Mesendoderm (in vitro differentiated cells): Measurements from ENCODE around the gene HS1BP3.

ENCODE experiments used
- DNase-seq: peaks from one replicate; pipeline ENCODE4 v3.0.0; 2013
- H2AK5ac ChIP-seq: 2 replicates; pipeline ENCODE4 v1.6.1; 2013; ENCODE audit warnings: low read length, inconsistent platforms
- H2BK120ac ChIP-seq: 2 replicates; pipeline ENCODE4 v1.6.1; 2013; ENCODE audit warnings: low read depth, mild to moderate bottlenecking, low read length, moderate library complexity, mixed read lengths
- H2BK15ac ChIP-seq: replicated peaks from 2 replicates; pipeline ENCODE4 v1.6.1; 2013; ENCODE audit warnings: low read depth, mild to moderate bottlenecking, moderate library complexity
- H2BK5ac ChIP-seq: 2 replicates; pipeline ENCODE4 v1.6.1; 2013; ENCODE audit warnings: low read length, inconsistent platforms
- H3K18ac ChIP-seq: 2 replicates; pipeline ENCODE4 v1.6.1; 2013; ENCODE audit warnings: mild to moderate bottlenecking, low read length, mixed read lengths
- H3K23ac ChIP-seq: one replicate; pipeline ENCODE4 v1.6.1; 2013; ENCODE audit warnings: low read length
- H3K27ac ChIP-seq: 2 replicates; pipeline ENCODE4 v1.5.1; 2013; ENCODE audit warnings: low read depth, mild to moderate bottlenecking, inconsistent platforms, low read length, moderate library complexity
- H3K27me3 ChIP-seq: 2 replicates; pipeline ENCODE4 v1.6.1; 2013; ENCODE audit warnings: low read length, control low read depth, mild to moderate bottlenecking, inconsistent platforms; ENCODE audit not compliant: insufficient read depth, poor library complexity
- H3K36me3 ChIP-seq: 2 replicates; pipeline ENCODE4 v1.6.1; 2013; ENCODE audit warnings: low read length, inconsistent platforms; ENCODE audit not compliant: control insufficient read depth, insufficient read depth
- H3K4ac ChIP-seq: one replicate; pipeline ENCODE4 v1.6.1; 2013; ENCODE audit warnings: low read depth, mild to moderate bottlenecking, low read length, moderate library complexity
- H3K4me1 ChIP-seq: 2 replicates; pipeline ENCODE4 v1.6.1; 2013; ENCODE audit warnings: low read depth, low read length, inconsistent platforms; ENCODE audit not compliant: control insufficient read depth
- H3K4me2 ChIP-seq: 2 replicates; pipeline ENCODE4 v1.6.1; 2013; ENCODE audit warnings: low read length
- H3K4me3 ChIP-seq: 2 replicates; pipeline ENCODE4 v1.5.1; 2013; ENCODE audit warnings: mild to moderate bottlenecking, low read length
- H3K56ac ChIP-seq: one replicate; pipeline ENCODE4 v1.6.1; 2013; ENCODE audit warnings: low read length
- H3K79me1 ChIP-seq: 2 replicates; pipeline ENCODE4 v1.6.1; 2013; ENCODE audit warnings: low read length, inconsistent platforms
- H3K79me2 ChIP-seq: 2 replicates; pipeline ENCODE4 v1.6.1; 2013; ENCODE audit warnings: mild to moderate bottlenecking, low read length; ENCODE audit not compliant: control insufficient read depth, insufficient read depth
- H3K9ac ChIP-seq: 2 replicates; pipeline ENCODE4 v1.6.1; 2013; ENCODE audit warnings: low read length, inconsistent platforms
- H4K5ac ChIP-seq: one replicate; pipeline ENCODE4 v1.6.1; 2013; ENCODE audit warnings: low read length
- H4K8ac ChIP-seq: one replicate; pipeline ENCODE4 v1.6.1; 2013; ENCODE audit warnings: low read depth, mild to moderate bottlenecking, control low read depth, low read length, moderate library complexity
- WGBS: extraction: QIAGEN DNeasy Blood & Tissue Kit; methylation state at CpG from one replicate; pipeline ENCODE4 v1.1.7; 2013; ENCODE audit warnings: low lambda C conversion rate, missing lambda C conversion rate; ENCODE audit not compliant: insufficient coverage; ENCODE audit errors: extremely low coverage; 5-methylcytosine and 5-hydroxymethylcytosine counted together

The HS1BP3 gene

GRCh38 chr2:20654535-20654813 is 3.6 kb upstream of the HS1BP3 start:
- Histone ChIP-seq H2BK15ac (no peak overlapping the region), H3K79me2 (no peaks in the 10 kb centered on the region)
- WGBS = no CpG with 5 or more reads among the region's 2 CpGs

GRCh38 chr2:20653695-20654534 is 3.0 kb upstream of the HS1BP3 start:
- no peak overlapping the region for H2BK5ac ChIP-seq
- no peak overlapping the region for H3K56ac ChIP-seq
- no peak overlapping the region for H3K9ac ChIP-seq
- H2BK15ac ChIP-seq = no peak overlapping the region
- no peak overlapping the region for H3K18ac ChIP-seq
- no peaks in the 10 kb centered on the region for H3K4me1 ChIP-seq
- no CpG with 5 or more reads among the region's 7 CpGs for WGBS
- no peak overlapping the region for H3K27ac ChIP-seq
- no peak overlapping the region for H2BK120ac ChIP-seq
- no peak overlapping the region for H3K23ac ChIP-seq
- H3K36me3 ChIP-seq = no peaks in the 10 kb centered on the region
- no peaks in the 10 kb centered on the region for H3K79me2 ChIP-seq
- H4K5ac ChIP-seq = no peak overlapping the region
- no peak overlapping the region for H3K4me2 ChIP-seq
- no peaks in the 10 kb centered on the region for H3K79me1 ChIP-seq
- no peaks in the 10 kb centered on the region for H3K27me3 ChIP-seq
- no peak overlapping the region for H2AK5ac ChIP-seq
- no peak for DNase-seq
- no peak overlapping the region for H3K4me3 ChIP-seq
- no peak overlapping the region for H3K4ac ChIP-seq
- no peak overlapping the region for H4K8ac ChIP-seq

More at GRCh38 chr2:20654535-20654813, 3.6 kb upstream of the HS1BP3 start:
- H3K4me3 ChIP-seq = no peak overlapping the region
- H3K27me3 ChIP-seq = no peaks in the 10 kb centered on the region
- H3K27ac ChIP-seq = no peak overlapping the region
- H3K4me2 ChIP-seq = no peak overlapping the region
- H2BK5ac ChIP-seq = no peak overlapping the region
- no peak overlapping the region for H2AK5ac ChIP-seq
- no peak overlapping the region for H3K4ac ChIP-seq
- no peaks in the 10 kb centered on the region for H3K4me1 ChIP-seq
- H3K9ac ChIP-seq = no peak overlapping the region
- H4K8ac ChIP-seq = no peak overlapping the region
- H3K18ac ChIP-seq = no peak overlapping the region
- H3K23ac ChIP-seq = no peak overlapping the region
- no peak overlapping the region for H2BK120ac ChIP-seq
- no peak for DNase-seq
- H3K56ac ChIP-seq = no peak overlapping the region
- H4K5ac ChIP-seq = no peak overlapping the region
- no peaks in the 10 kb centered on the region for H3K36me3 ChIP-seq
- H3K79me1 ChIP-seq = no peaks in the 10 kb centered on the region

- Histone ChIP-seq H3K4me3 (no peak overlapping the region), H3K4ac (no peak overlapping the region), H2BK15ac (no peak overlapping the region), H3K9ac (no peak overlapping the region), H2AK5ac (no peak overlapping the region), H3K79me2 (no peaks in the 10 kb centered on the region), H3K27ac (no peak overlapping the region), H3K36me3 (no peaks in the 10 kb centered on the region), H3K27me3 (no peaks in the 10 kb centered on the region), H3K4me1 (no peaks in the 10 kb centered on the region), H3K23ac (no peak overlapping the region), H4K5ac (no peak overlapping the region), H3K4me2 (no peak overlapping the region), H2BK5ac (no peak overlapping the region), H4K8ac (no peak overlapping the region), H3K18ac (no peak overlapping the region), H2BK120ac (no peak overlapping the region), H3K56ac (no peak overlapping the region), H3K79me1 (no peaks in the 10 kb centered on the region)
- DNase-seq = no peak
- WGBS = no CpG with 5 or more reads among the region's 11 CpGs
Observed at GRCh38 chr2:20652673-20653575, 2.0 kb upstream of the HS1BP3 start.

- Histone ChIP-seq H3K56ac (no peak overlapping the region), H3K27me3 (no peaks in the 10 kb centered on the region), H3K9ac (no peak overlapping the region), H3K36me3 (no peaks in the 10 kb centered on the region), H3K79me1 (no peaks in the 10 kb centered on the region), H3K4ac (no peak overlapping the region), H2BK15ac (no peak overlapping the region), H3K4me1 (no peaks in the 10 kb centered on the region), H4K8ac (no peak overlapping the region), H3K79me2 (no peaks in the 10 kb centered on the region), H2BK120ac (no peak overlapping the region), H3K18ac (no peak overlapping the region), H3K27ac (no peak overlapping the region), H2AK5ac (no peak overlapping the region), H3K4me2 (no peak overlapping the region), H3K4me3 (no peak overlapping the region), H4K5ac (no peak overlapping the region), H2BK5ac (no peak overlapping the region), H3K23ac (no peak overlapping the region)
- DNase-seq = no peak
- WGBS = no CpG with 5 or more reads among the region's 7 CpGs
Observed at GRCh38 chr2:20652141-20652540, 1.2 kb upstream of the HS1BP3 start.

- H3K27ac ChIP-seq = no peak overlapping the region
Observed at GRCh38 chr2:20651731-20652099, 817 bp upstream of the HS1BP3 start.

More at GRCh38 chr2:20651731-20652099, 817 bp upstream of the HS1BP3 start:
- no peak overlapping the region for H3K4me2 ChIP-seq
- H2BK15ac ChIP-seq = no peak overlapping the region
- no peak overlapping the region for H3K4ac ChIP-seq
- no peaks in the 10 kb centered on the region for H3K4me1 ChIP-seq
- no peak overlapping the region for H2BK5ac ChIP-seq
- H3K4me3 ChIP-seq = no peak overlapping the region
- H3K18ac ChIP-seq = no peak overlapping the region
- H4K8ac ChIP-seq = no peak overlapping the region
- DNase-seq = no peak
- peak overlapping the region; percentile 96 for H3K56ac ChIP-seq
- H3K9ac ChIP-seq = peak overlapping the region; percentile 96
- H2AK5ac ChIP-seq = no peak overlapping the region
- H3K79me1 ChIP-seq = no peaks in the 10 kb centered on the region
- no peaks in the 10 kb centered on the region for H3K27me3 ChIP-seq
- H3K36me3 ChIP-seq = no peaks in the 10 kb centered on the region
- H3K79me2 ChIP-seq = no peaks in the 10 kb centered on the region
- H2BK120ac ChIP-seq = no peak overlapping the region
- no peak overlapping the region for H4K5ac ChIP-seq
- no CpG with 5 or more reads among the region's 7 CpGs for WGBS
- H3K23ac ChIP-seq = no peak overlapping the region
